Stromal cell of bone marrow (primary cell): Measurements from ENCODE around the gene TULP3.
A peak's percentile ranks its signal among the peaks of the same experiment; 100 is the strongest.
"Not testable (repeated sequence)": the region's sequence is repeated elsewhere in the genome, so short reads cannot be mapped to it uniquely, and the experiment has no call there.

Experiments used
- DNase-seq: peaks from one replicate; pipeline ENCODE4 v3.0.0-alpha.2; 2012; ENCODE audit warnings: low read depth

TULP3 gene, protein sequence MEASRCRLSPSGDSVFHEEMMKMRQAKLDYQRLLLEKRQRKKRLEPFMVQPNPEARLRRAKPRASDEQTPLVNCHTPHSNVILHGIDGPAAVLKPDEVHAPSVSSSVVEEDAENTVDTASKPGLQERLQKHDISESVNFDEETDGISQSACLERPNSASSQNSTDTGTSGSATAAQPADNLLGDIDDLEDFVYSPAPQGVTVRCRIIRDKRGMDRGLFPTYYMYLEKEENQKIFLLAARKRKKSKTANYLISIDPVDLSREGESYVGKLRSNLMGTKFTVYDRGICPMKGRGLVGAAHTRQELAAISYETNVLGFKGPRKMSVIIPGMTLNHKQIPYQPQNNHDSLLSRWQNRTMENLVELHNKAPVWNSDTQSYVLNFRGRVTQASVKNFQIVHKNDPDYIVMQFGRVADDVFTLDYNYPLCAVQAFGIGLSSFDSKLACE

DNA sequence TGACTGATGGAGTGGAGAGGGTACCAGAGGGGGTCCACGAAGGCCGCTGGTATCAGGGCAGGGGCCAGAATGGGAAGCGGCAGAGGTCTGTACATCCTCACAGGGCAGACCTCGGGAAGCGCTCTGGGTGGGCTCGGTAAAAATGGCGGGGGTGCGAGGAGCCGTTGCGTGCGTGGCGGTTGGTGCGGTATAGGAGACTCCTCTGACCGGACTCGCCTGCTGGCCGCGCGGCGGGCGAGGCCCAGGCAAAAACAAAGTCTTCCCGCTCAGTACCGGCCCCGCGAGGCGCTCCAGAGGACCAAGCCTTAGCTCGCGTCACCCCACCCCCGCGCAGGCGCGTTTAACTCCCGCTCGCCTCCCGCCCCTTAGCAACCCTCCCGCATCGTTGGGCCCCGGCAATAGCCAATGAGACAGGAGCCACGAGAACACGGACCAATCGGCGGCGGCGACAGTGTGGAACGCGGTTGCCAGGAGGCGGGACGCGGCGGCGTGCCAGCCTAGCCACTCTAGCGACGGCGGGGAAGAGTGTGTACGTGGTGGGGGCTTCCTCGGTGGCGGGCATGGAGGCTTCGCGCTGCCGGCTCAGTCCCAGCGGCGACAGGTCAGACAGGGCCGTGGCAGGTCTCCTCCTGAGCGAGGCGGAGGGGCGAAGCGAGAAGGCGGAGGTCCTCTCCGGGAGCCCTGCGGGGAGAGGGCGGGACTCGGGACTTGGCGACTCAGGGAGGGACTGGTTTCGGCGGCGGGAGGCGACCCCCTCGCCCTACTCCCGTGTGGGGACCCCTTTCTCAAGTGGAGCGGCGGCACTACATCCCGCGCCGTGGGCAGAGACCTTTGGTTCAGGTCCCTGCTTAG is at the start of gene TULP3:
TSS of gene TULP3 (plus strand) at position 504 of the 852 bp plus-strand sequence. CDS start at position 561, 57 bp downstream.
- DNase-seq = peak; percentile 96

DNA sequence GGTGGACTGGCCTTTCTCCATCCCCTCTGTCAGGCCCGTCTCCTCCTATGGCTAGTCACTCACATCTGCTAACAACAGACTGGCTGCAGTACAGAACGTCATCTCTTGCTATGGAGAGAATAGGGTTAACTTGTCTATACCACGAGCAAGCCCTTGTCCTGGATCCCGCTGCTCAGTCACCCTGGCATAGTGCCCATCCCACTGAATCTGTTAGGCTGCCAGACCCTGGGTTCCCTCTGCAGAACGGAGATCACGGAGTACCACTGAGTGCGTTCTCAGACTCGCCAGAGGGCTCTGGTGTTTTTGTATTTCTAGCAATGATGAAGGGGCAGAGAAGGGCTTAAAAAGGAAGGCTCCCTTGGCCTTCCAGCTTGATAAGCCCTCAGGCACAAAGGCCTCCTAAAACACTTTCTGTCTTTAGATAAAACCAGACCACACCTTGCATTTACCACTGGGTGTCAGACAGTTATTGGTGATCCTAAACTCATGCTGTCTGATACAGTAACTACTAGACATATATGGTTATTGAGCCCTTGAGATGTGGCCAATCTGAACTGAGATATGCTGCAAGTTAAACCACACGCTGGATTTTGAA is 49.5 kb upstream of the TULP3 start:
- DNase-seq = no peak

DNA sequence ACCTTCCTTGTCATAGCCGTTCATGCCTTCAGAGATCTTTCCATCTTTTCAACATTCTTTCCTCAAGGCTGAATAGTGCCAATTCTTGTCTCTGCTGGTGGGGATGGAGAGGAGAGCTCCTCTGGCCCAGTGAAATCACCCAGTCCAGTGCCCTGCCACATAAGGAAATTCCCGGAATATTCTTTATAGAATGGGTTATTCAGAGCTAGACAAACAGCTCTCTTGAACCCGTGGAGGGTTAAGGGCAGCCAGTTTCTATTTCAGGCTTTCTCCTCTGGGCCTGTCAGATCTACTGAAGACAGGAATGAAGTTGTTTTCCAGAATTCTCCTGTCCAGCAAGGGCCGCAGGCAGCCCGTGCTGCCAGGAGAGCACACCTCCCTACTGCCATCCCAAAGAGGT is 47.7 kb upstream of the TULP3 start:
- DNase-seq = no peak

DNA sequence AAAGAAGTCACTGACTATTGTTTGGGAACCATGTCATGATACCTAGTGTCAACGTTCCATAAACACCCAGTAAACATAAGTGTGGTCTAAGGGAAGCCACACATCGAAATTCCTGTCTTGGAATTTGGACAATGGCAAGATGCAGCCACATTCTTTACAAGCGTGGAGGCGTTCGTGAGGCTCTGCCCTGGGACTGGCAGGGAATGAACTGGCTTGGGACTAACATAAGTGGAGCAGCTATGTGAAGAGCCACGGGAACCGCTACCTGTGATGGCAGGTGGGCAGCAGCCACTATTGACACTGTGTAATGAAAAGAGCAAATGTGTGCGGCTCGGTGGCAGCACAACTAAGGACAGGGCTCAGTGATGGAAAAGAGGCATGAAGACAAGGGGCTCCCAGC is 45.9 kb upstream of the TULP3 start:
- DNase-seq = no peak

DNA sequence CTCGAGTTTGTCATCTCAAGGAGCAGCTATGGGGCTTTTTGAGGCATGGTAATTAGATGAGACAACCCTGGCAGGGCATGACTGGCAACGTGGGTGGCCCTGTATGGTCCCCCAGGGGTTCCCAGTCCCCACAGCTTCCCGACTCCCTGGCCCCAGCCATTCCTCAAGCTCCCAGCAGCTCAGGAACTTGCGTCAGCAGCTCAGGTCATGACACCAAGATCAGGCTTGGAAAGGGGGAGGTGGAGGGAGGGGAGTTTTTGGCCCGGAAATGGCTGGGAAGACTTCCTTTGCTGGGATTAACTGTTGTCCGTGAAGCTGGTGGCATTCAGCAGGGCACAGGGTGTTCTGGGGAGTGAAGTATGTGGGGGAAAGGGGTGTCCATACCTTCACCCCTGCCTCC is 45.4 kb upstream of the TULP3 start:
- DNase-seq = peak; percentile 13

DNA sequence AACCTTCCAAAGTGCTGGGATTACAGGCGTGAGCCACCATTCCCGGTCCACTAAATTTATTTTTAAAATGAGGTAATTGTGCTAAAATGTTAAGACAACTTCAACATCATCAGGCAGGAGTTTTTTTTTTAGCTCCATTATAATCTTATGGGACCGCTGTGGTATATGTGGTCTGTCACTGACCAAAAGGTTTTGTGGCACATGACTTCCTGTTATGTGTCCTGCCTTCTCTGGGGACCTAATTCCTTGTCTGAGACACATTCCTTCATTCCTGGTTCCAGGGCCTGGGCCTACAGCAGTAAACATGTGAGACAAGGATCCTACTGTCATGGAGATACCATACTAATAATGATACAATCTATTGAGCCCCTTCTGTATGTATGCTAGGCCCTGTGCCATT is 38.8 kb upstream of the TULP3 start:
- no peak for DNase-seq

DNA sequence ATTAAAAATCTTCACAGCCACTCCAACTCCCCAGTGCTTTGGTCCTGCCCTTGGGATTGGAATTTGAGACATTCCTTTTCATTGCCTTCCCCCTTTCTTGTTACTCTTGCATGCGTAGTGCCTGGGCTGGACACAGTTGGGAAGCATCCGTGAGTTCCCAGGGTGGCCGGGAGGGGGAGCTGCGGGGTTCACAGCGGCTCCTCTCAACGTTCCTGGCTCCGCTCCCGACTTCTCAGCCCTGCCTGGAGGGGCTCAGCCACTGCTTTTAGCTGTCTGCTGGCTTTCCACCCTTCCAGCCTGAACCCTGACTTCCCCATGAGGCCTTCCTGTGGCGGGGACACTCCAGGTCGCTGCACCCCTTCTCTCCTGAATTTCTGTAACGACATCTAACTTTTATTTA is 37.1 kb upstream of the TULP3 start:
- DNase-seq = no peak

DNA sequence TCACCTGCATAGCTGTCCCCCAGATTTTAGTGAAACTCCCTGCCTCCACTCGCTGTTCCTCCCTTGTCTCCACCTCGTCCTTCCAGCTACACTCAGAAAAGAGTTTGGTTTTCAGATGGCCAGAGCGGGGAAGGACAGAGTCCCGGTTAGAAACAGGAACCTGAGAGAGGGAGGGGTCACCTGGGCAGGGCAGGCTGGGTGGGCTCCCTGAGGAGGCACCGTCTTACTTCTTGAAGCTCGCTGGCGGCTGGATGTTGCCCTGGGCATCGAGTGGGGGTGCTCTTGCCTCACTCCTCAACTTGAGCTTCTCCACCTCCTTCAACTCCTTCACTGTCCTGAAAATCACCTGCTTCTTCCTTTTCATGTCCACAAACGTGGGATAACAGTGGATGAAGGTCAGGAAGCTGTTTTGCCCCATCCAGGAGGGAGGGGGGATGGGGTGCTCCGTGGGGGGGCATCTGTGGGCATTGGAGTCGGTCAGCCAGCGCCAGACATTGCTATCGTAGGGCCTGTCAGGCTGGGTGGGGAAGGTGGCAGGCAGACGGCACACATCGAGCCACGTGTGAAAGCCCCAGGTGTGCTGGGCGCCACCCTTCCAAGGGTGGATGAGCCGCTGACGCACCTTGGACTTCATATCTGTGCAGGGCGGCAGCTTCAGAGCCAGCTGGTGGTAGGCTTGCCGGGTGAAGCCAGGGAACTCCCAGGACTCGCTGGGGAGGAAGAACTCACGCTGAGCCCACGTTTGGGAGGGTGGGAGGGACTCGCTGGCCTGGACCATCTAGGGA is 35.8 kb upstream of the TULP3 start:
- no peak for DNase-seq

DNA sequence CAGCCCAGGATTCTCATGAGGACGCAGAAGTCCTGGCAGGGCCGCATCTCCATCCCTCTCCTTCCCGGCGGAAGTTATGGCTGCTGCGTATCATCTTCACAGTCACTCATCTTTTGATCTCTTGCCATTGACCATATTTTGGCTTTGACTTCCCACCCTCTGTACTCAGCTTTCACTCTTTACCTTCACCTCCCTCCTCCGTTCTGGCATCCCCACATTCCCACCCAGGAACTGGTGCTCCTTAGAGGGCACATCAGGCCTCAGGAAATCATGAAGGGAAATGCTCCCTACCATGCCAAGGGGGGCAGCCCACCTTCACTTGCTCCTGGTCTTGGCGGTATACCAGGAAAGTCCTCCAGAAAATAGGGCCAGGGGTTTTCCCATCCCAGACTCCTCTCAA is 35.1 kb upstream of the TULP3 start:
- no peak for DNase-seq

DNA sequence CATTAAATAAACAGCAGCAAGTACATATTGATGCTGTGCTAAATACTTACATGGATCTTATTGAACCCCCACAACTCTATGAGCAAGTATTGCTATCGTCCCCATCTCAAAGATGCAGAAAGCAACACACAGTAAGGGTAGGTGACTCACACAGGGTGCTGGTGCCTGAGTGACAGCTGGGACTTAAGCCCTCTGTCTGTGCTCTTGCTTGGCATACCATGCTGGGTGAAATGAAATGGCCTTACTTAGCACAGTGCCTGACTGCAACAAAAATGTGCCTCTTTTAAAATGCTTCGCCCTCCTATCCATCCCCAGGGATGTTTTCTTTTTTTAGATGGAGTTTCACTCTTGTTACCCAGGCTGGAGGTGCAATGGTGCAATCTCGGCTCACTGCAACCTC is 34.6 kb upstream of the TULP3 start:
- DNase-seq = no peak

DNA sequence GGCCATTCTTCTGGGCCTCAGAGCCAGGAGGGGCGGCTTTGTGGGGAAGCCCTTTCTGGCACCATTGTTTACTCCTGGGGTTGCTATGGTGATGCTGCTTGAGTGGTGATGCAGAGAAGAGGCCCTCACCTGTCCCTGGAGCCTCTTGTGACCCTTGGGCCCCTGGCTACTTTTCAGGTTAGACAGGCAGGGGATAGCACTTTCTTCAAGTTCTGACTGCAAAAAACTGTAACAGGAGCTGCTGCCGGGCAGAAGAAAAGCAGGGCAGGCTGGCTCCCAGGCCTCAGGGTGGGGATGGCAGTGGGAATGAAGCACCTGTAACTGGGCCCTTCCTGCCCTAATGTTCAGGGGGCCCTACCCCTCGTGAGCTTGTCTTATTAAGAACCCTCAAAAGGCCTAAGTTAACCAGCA is 33.7 kb upstream of the TULP3 start, which contains the start of gene TEX52:
TSS of gene TEX52 (minus strand) at position 19 of the 411 bp plus-strand sequence. CDS start at position 6, 13 bp downstream.
- DNase-seq = no peak

DNA sequence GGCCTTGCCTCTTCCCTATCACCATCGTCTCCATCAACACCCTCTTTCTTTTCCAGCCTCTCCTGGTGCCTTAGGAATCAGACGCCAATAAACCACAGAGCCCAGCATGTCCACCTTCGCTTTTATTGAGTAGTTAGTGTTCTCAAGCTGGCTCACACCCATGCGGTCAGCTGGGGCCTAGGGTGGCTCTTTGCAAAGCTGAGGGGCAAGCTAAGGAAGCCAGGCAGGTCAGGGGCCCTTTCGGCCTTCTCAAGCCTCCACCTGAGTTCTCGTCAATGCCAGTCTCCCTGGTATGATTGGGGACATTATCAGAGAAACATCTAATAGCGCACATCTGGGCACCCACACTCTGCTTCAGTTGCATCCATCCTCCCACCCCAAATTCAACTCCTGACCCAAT is 33.1 kb upstream of the TULP3 start:
- no peak for DNase-seq

DNA sequence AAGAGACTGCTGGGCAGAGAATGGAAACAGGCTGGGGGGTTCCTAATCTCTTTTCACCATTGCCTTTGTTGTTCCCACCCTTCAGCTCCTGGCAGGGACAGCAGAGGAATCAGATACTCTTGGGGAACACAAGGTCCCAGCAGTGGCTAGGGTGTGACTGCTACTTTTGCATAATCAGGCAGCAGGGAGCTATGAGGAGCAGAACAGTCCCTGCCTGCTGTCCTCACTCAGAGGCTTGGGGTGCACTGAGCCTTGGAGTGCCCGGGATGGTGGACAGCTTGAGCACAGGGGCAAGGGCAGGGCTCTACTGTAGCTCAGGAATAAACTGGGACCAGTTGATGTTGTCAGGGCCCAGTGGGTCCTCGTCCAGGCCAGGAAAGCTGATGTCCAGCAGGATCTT is 32.4 kb upstream of the TULP3 start:
- no peak for DNase-seq

DNA sequence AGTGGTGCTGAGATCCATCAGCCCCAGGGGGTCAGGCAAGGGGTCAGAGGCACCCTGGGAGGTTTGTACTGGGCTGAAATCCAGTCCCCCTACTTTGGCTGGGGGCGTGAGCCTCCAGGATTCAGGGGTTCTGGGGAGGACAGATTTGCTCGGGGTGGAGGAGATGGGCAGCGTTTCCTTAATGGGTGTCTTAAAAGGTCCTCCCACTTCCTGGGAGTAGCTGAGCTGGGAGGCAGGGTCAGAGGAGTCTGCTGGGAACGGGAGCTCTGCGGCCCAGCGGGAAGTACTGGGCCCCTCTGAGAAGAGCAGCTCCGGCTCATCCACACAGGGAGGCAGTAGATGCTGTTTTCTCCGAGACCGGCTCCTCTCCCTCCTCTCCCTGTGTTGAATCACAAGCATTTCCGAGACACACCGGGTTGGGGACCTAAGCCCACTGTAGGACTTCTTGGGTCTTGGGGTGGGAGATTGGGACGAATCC is 31.7 kb upstream of the TULP3 start:
- no peak for DNase-seq

DNA sequence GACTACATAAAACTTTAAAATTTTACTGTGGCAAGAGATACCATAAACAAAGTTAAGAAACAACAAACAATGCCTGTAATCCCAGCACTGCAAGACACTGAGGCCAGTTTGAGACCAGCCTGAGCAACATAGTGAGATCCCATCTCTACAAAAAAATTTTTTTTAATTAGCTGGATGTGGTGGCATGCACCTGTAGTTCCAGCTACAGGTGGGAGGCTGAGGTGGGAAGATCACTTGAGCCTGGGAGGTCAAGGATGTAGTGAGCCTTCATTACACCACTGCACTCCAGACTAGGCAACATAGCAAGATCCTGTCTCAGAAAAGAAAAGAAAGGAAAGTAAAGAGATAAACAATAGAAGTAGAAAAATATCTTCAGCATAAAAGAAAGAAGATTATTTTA is 30.5 kb upstream of the TULP3 start:
- DNase-seq = no peak

DNA sequence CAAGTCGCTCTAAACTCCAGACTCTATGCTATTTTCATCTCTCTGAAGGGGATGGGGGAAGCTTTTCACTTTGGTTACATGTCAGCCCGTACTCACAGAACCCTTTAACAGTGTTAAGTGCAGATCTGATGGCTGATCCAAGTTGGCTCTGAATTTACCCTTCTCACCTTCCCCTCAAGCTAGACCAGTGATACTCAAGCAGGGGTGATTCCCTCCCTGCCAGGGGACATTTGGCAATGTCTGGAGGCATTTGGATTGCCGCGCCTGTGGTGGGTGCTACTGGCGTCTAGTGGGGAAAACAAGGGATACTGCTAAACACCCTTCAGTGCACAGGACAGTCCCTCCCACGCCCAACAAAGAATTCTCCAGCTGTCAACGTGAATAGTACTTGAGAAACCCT is 27.8 kb upstream of the TULP3 start:
- DNase-seq = no peak

DNA sequence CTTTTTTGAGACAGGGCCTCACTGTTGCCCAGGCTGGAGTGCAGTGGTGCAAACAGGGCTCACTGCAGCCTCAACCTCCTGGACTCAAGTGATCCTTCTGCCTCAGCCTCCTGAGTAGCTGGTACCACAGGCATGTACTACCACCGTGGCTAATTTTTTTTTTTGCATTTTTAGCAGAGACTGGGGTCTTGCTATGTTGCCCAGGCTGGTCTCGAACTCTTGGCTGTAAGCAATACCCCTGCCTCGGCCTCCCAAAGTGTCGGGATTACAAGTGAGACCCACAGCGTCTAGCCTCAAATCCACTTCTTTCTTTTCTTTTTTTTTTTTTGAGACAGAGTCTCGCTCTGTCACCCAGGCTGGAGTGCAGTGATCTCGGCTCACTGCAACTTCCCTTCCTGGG is 27.3 kb upstream of the TULP3 start:
- DNase-seq = not testable (repeated sequence)

DNA sequence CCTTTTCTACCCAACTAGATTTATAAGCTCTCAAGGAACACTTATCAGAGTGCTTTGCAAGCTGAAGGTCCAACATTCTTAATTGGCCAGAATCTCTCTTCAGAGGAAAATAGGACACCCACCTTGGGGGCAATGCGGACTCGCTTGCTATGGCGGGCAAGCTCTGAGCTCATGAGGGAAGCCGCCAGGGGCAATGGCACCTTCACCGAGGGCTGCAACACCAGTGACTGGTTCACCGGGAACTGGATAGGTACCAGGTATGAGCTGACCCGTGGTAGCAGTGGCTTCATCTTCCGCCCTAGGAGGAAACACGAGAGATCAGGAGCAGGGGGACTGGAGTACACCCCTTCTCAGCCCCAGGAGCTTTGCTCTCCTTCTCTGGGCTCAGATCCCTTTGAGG is 26.5 kb upstream of the TULP3 start:
- no peak for DNase-seq

DNA sequence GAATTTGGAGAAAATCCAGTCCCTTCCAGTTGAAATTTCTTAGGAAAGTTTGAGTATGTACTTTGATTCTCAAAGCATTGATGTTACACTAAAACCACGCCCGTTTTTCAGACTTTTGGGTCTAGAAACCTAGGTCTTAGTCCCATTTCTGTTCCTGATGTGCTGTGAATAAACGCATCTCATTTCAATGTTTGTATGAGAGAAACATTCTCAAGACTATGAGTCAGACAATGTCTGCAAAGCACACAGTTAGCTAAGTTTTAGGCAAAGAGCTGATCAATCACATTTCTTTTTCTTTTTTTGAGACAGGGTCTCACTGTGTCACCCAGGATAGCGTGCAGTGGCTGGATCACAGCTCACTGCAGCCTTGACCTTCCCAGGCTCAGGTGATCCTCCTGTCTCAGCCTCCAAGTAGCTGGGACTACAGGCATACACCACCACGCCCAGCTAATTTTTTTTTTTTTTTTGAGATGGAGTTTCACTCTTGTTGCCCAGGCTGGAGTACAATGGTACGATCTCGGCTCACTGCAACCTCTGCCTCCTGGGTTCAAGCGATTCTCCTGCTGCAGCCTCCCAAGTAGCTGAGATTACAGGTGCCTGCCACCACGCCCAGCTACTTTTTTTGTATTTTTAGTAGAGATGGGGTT is 21.6 kb upstream of the TULP3 start:
- DNase-seq = not testable (repeated sequence)

DNA sequence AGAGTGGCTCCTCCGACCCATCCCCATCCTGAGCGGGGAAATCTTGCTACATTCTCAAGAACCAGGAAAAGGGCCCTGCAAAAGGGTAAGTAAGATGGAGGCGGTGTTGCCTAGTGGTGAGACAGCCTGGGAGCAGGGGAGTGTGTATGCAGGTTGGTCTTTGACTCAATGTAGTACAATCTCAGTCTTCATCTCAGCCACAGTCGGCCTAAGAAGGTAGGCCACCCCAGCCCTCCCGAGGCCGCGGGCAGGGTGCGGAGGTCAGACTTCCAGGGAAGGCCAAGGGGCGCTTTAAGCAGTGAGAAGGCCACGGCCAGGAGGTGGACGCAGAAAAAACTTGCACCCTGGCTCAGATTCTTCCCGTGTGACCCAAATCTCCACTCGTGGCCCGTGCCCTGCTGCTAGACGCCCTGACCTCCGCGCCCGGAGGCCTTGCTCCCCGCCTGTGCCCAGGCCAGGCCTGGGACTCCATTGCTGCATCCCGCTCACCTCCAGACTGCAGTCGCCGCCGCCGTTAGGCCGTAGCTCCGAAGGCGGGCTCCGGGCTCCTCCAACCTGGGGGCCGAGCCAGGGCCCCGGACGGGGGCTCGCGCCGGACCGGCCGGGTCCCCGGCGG is 14.2 kb upstream of the TULP3 start:
- DNase-seq = no peak
